Measurements from ENCODE around the gene MINDY3.
"Not testable (repeated sequence)": the region's sequence is repeated elsewhere in the genome, so short reads cannot be mapped to it uniquely, and the experiment has no call there.

The MINDY3 gene

GRCh38 chr10:15763006-15763405, 97.3 kb downstream of the MINDY3 start:
- DNase-seq (ENCODE audit: low read depth) = no peak
- H3K4me3 ChIP-seq (ENCODE audit: low read depth, low read length) = no peak overlapping the region
- no peak for TF ChIP-seq CTCF (conservative IDR thresholded peaks at IDR 0.05; ENCODE audit: low read depth, low read length)

GRCh38 chr10:15762239-15762638, 98.1 kb downstream of the MINDY3 start:
- not testable (repeated sequence) for DNase-seq (ENCODE audit: low read depth)

GRCh38 chr10:15761224-15761623, 99.1 kb downstream of the MINDY3 start:
- not testable (repeated sequence) for DNase-seq (ENCODE audit: low read depth); H3K4me3 ChIP-seq (ENCODE audit: low read depth, low read length)

More at GRCh38 chr10:15762239-15762638, 98.1 kb downstream of the MINDY3 start:
- H3K4me3 ChIP-seq (ENCODE audit: low read depth, low read length) = not testable (repeated sequence)

- no peak for DNase-seq (ENCODE audit: low read depth)
- no peak for TF ChIP-seq CTCF (conservative IDR thresholded peaks at IDR 0.05; ENCODE audit: low read depth, low read length)
- H3K4me3 ChIP-seq (ENCODE audit: low read depth, low read length) = no peak overlapping the region
Observed at GRCh38 chr10:15760681-15761080, 99.6 kb downstream of the MINDY3 start.

GRCh38 chr10:15759265-15759664, 101.0 kb downstream of the MINDY3 start:
- TF ChIP-seq CTCF (conservative IDR thresholded peaks at IDR 0.05; ENCODE audit: low read depth, low read length) = no peak
- DNase-seq (ENCODE audit: low read depth) = no peak
- H3K4me3 ChIP-seq (ENCODE audit: low read depth, low read length) = no peak overlapping the region

GRCh38 chr10:15758618-15759017, 101.7 kb downstream of the MINDY3 start:
- TF ChIP-seq CTCF (conservative IDR thresholded peaks at IDR 0.05; ENCODE audit: low read depth, low read length) = no peak
- no peak overlapping the region for H3K4me3 ChIP-seq (ENCODE audit: low read depth, low read length)
- no peak for DNase-seq (ENCODE audit: low read depth)

- no peak for TF ChIP-seq CTCF (conservative IDR thresholded peaks at IDR 0.05; ENCODE audit: low read depth, low read length)
- no peak overlapping the region for H3K4me3 ChIP-seq (ENCODE audit: low read depth, low read length)
- no peak for DNase-seq (ENCODE audit: low read depth)
Observed at GRCh38 chr10:15754937-15755336, 105.4 kb downstream of the MINDY3 start.

- no peak overlapping the region for H3K4me3 ChIP-seq (ENCODE audit: low read depth, low read length)
- TF ChIP-seq CTCF (conservative IDR thresholded peaks at IDR 0.05; ENCODE audit: low read depth, low read length) = no peak
- no peak for DNase-seq (ENCODE audit: low read depth)
Observed at GRCh38 chr10:15751046-15751445, 109.3 kb downstream of the MINDY3 start.

Data from choroid plexus epithelial cell (primary cell).